SK-N-SH (cell line): Measurements from ENCODE around the gene EEF1AKMT3.

Experiments
- CHD2 ChIP-seq: fragments of 150-350 bp; IDR thresholded peaks from 2 replicates; pipeline ENCODE4 v1.6.1; 2018; ENCODE audit warnings: low read length; ENCODE audit not compliant: partially characterized antibody
- CTCF ChIP-seq: fragments of 200-600 bp; sonication (generic); IDR thresholded peaks from 2 replicates; pipeline ENCODE4 v1.6.1; 2017; ENCODE audit warnings: antibody characterized with exemption, mild to moderate bottlenecking, moderate library complexity
- EZH2phosphoT487 ChIP-seq: fragments of 200-600 bp; sonication (generic); IDR thresholded peaks from 2 replicates; pipeline ENCODE4 v1.6.1; 2017; ENCODE audit warnings: low read depth, mixed run types, mild to moderate bottlenecking, antibody characterized with exemption, moderate library complexity, borderline replicate concordance
- POLR2AphosphoS5 ChIP-seq: IDR thresholded peaks from 2 replicates; pipeline ENCODE4 v1.6.1; 2012; ENCODE audit warnings: low read depth, low read length
- RAD21 ChIP-seq: IDR thresholded peaks from 2 replicates; pipeline ENCODE4 v1.6.1; 2012; ENCODE audit warnings: mild to moderate bottlenecking, low read length
- SIN3A ChIP-seq: IDR thresholded peaks from 2 replicates; pipeline ENCODE4 v1.6.1; 2012; ENCODE audit warnings: low read depth, mild to moderate bottlenecking, low read length, moderate library complexity, borderline replicate concordance
- SMC3 ChIP-seq: IDR thresholded peaks from 2 replicates; pipeline ENCODE4 v1.6.1; 2012; ENCODE audit warnings: low read depth, low read length, improper control_type of control experiment
- TAF1 ChIP-seq: IDR thresholded peaks from 2 replicates; pipeline ENCODE4 v1.6.1; 2012; ENCODE audit warnings: low read depth, mild to moderate bottlenecking, low read length, moderate library complexity, borderline replicate concordance
- USF2 ChIP-seq: fragments of 150-350 bp; IDR thresholded peaks from 2 replicates; pipeline ENCODE4 v1.6.1; 2017; ENCODE audit warnings: antibody characterized with exemption, low read length, low read depth, borderline replicate concordance

GRCh38 chr12:57749061-57749460, 23.4 kb upstream of the EEF1AKMT3 start:
- no peak for TF ChIP-seq CHD2
- no peak for TF ChIP-seq CTCF
- TF ChIP-seq POLR2AphosphoS5 = no peak
- TF ChIP-seq SMC3 = no peak
- TF ChIP-seq RAD21 = no peak
- no peak for TF ChIP-seq EZH2phosphoT487
- TF ChIP-seq TAF1 = no peak
- TF ChIP-seq USF2 = no peak
- no peak for TF ChIP-seq SIN3A
